K562 (cell line): ENCODE results near the gene ARHGEF38. TPM values are rescaled to one million over a fixed set of nuclear protein-coding genes. Genes with fewer than 3 reads are reported as not detected.

Source experiments
- ADNP ChIP-seq: fragments of 200-800 bp; sonication (Bioruptor generic); IDR thresholded peaks from 2 replicates; pipeline ENCODE4 v1.6.1; 2016; ENCODE audit warnings: missing genetic modification characterization, missing compliant biosample characterization
- ARID1B ChIP-seq: fragments of 450-650 bp; IDR thresholded peaks from 2 replicates; pipeline ENCODE4 v1.6.1; 2016; ENCODE audit warnings: antibody characterized with exemption, mild to moderate bottlenecking, inconsistent platforms
- ATF2 ChIP-seq: sonication (generic); formaldehyde crosslinking; IDR thresholded peaks from 2 replicates; pipeline ENCODE4 v1.8.1; 2022; ENCODE audit warnings: missing genetic modification reagents
- CBFA2T2 ChIP-seq: fragments of 450-650 bp; conservative IDR thresholded peaks from 2 replicates; pipeline ENCODE4 v1.6.1; 2017; ENCODE audit warnings: mild to moderate bottlenecking
- EHMT2 ChIP-seq: fragments of 450-650 bp; IDR thresholded peaks from 2 replicates; pipeline ENCODE4 v1.6.1; 2018; ENCODE audit warnings: antibody characterized with exemption
- EP300 ChIP-seq: IDR thresholded peaks from 2 replicates; pipeline ENCODE4 v1.6.1; 2012; ENCODE audit warnings: low read length, improper control_type of control experiment
- HNRNPLL ChIP-seq: fragments of 200-400 bp; formaldehyde crosslinking; IDR thresholded peaks from 2 replicates; pipeline ENCODE4 v1.6.1; 2017; ENCODE audit warnings: low read length, low read depth, mild to moderate bottlenecking; ENCODE audit not compliant: poor library complexity, severe bottlenecking
- HOMEZ ChIP-seq: fragments of 250-450 bp; sonication (Bioruptor Pico); IDR thresholded peaks from 2 replicates; pipeline ENCODE4 v1.4.0; 2020; ENCODE audit warnings: mild to moderate bottlenecking, moderate library complexity
- KLF16 ChIP-seq: IDR thresholded peaks from 2 replicates; pipeline ENCODE4 v1.6.1; 2016; ENCODE audit warnings: antibody characterized with exemption
- MCM3 ChIP-seq: fragments of 450-650 bp; IDR thresholded peaks from 2 replicates; pipeline ENCODE4 v1.6.1; 2016
- MTA1 ChIP-seq: fragments of 450-650 bp; IDR thresholded peaks from 2 replicates; pipeline ENCODE4 v1.6.1; 2017; ENCODE audit warnings: borderline replicate concordance
- NFYB ChIP-seq: IDR thresholded peaks from 2 replicates; pipeline ENCODE4 v1.6.1; 2011; ENCODE audit warnings: mild to moderate bottlenecking, moderate library complexity; ENCODE audit not compliant: insufficient read length; ENCODE audit errors: extremely low read depth
- NR1H2 ChIP-seq: sonication (generic); formaldehyde crosslinking; IDR thresholded peaks from 2 replicates; pipeline ENCODE4 v1.4.0; 2020; ENCODE audit warnings: mild to moderate bottlenecking, missing genetic modification reagents
- PHTF2 ChIP-seq: fragments of 250-450 bp; sonication (Bioruptor Pico); IDR thresholded peaks from 2 replicates; pipeline ENCODE4 v1.5.0; 2021; ENCODE audit warnings: mild to moderate bottlenecking
- SAFB ChIP-seq: fragments of 200-400 bp; formaldehyde crosslinking; IDR thresholded peaks from 2 replicates; pipeline ENCODE4 v1.6.1; 2017; ENCODE audit warnings: low read depth, low read length, borderline replicate concordance
- SMARCE1 ChIP-seq: fragments of 450-650 bp; IDR thresholded peaks from 2 replicates; pipeline ENCODE4 v1.7.1; 2016; ENCODE audit warnings: mild to moderate bottlenecking
- SRSF3 ChIP-seq: fragments of 200-400 bp; formaldehyde crosslinking; IDR thresholded peaks from 2 replicates; pipeline ENCODE4 v1.6.1; 2016; ENCODE audit warnings: mild to moderate bottlenecking, low read length, moderate library complexity; ENCODE audit not compliant: insufficient read depth
- ZNF133 ChIP-seq: fragments of 250-450 bp; sonication (Bioruptor Pico); IDR thresholded peaks from 2 replicates; pipeline ENCODE4 v1.4.0; 2020; ENCODE audit warnings: mild to moderate bottlenecking
- ZNF134 ChIP-seq: fragments of 250-450 bp; sonication (Bioruptor Pico); conservative IDR thresholded peaks from 2 replicates; pipeline ENCODE4 v1.4.0; 2020
- ZNF239 ChIP-seq: fragments of 250-450 bp; sonication (Bioruptor Pico); IDR thresholded peaks from 2 replicates; pipeline ENCODE4 v1.4.0; 2020; ENCODE audit warnings: mild to moderate bottlenecking
- polyA plus RNA-seq, 8 experiments: library from polyadenylated mRNA; depleted of rRNA in 4 of 8; stranded (reverse) in 5 of 8; unstranded in 3 of 8; fragments of >200 nt; fragmentation: Nextera tagmentation in 2 of 8; fragmentation: Illumina TruSeq in 1 of 8; extraction: Ambion mirVana in 2 of 8; extraction: Trizol in 1 of 8; gene quantifications; 2 replicates each; pipeline versions ENCODE4 v1.2.1 to v1.2.3, GENCODE V29; 2011 to 2014; ENCODE audit warnings: inconsistent platforms in 1 of 8, missing spikeins in 1 of 8
- total RNA-seq, 7 experiments: library from RNA; depleted of rRNA in 6 of 7; stranded (reverse); fragments of >200 nt in 6 of 7; fragmentation: Illumina TruSeq in 2 of 7; extraction: Trizol in 2 of 7; gene quantifications; 2 replicates each; pipeline versions ENCODE4 v1.2.1 to v1.2.3, GENCODE V29; 2011 to 2021; ENCODE audit warnings: low replicate concordance in 1 of 7

ARHGEF38 gene
- total and polyA plus RNA-seq, 9 of the 15 experiments (the other 6 are each of a cell fraction or from before 2014, with no cell fraction given), result 0.17 TPM; not detected in 8

DNA sequence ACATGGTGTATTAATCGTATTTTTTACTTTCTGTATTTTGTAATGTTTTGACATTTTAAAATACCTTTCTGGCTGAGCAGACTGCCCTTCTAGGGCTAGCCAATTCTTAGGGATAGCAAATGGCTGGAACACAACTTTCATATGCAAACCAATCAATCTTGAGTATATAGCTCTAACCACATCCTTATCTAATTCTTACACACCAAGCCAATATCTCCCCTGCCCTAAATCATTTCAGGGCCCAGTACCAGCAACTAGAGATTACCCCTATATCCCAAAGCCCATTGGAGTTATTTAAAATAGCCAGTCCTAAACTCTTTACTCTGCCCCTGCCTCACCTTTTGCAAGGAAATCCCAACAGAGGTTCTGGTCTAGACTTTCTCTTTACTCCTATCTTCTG lies 97.8 kb downstream of the ARHGEF38 start (continued):
- no peak for TF ChIP-seq HOMEZ
- TF ChIP-seq CBFA2T2, result peak; percentile 64
- TF ChIP-seq SRSF3, result no peak
- TF ChIP-seq NFYB, result no peak
- no peak for TF ChIP-seq ZNF133 (CRISPR knock-in tag)
- TF ChIP-seq ADNP, result no peak
- no peak for TF ChIP-seq MTA1
- no peak for TF ChIP-seq MCM3
- peak; percentile 86 for TF ChIP-seq ARID1B
- no peak; the same call in 1 of the 2 replicates for TF ChIP-seq SMARCE1
- TF ChIP-seq NR1H2 (CRISPR knock-in tag), result no peak
- no peak for TF ChIP-seq SAFB
- TF ChIP-seq PHTF2 (CRISPR knock-in tag), result no peak
- no peak for TF ChIP-seq ATF2
- no peak for TF ChIP-seq ZNF239 (CRISPR knock-in tag)
- no peak for TF ChIP-seq ZNF134 (CRISPR knock-in tag)
- TF ChIP-seq EHMT2, result no peak
- peak; percentile 40; the same call in 1 of the 2 replicates for TF ChIP-seq EP300
- TF ChIP-seq KLF16, result peak; percentile 63; the same call in 1 of the 2 replicates
- no peak for TF ChIP-seq HNRNPLL
